Measurements from ENCODE around the gene ARHGAP21. TPM values are rescaled to one million over a fixed set of nuclear protein-coding genes. Genes with fewer than 3 reads are reported as not detected.

Gene ARHGAP21
- total and polyA plus RNA-seq, 9 of the 15 experiments (the other 6 are each of a cell fraction or from before 2014, with no cell fraction given) = 13.6 to 145 (median 60.8) TPM

DNA sequence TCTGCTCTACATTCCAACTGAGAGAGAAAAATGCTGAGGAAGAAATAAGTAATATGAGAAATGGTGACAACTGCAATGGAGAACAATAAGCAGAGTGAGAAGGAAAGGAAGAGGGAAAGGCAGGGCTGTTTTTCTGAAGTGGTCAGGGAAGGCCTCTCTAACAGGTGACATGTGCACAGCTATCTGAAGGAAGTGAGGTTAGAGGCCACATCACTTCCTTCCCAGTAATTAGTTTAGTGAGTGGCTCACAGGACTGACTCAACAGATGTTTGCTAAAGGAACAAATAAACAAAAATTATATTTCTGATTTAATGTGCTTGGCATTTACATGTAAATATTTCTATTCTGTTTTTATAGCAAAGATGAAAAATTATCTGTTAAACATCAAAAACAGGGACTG is 77.9 kb downstream of the ARHGAP21 start (continued):
- TF ChIP-seq, protein P1, sequence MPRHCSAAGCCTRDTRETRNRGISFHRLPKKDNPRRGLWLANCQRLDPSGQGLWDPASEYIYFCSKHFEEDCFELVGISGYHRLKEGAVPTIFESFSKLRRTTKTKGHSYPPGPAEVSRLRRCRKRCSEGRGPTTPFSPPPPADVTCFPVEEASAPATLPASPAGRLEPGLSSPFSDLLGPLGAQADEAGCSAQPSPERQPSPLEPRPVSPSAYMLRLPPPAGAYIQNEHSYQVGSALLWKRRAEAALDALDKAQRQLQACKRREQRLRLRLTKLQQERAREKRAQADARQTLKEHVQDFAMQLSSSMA (CRISPR knock-in tag; IDR thresholded peaks at IDR 0.05) = no peak
- TF ChIP-seq ETV5 (CRISPR knock-in tag; IDR thresholded peaks at IDR 0.05; ENCODE audit: low read depth) (no peak), JUNB (CRISPR knock-in tag; conservative IDR thresholded peaks at IDR 0.05) (no peak), ZNF140 (CRISPR knock-in tag; IDR thresholded peaks at IDR 0.05) (no peak), FOXJ2 (tag; IDR thresholded peaks at IDR 0.05) (no peak), SPI1 (IDR thresholded peaks at IDR 0.05; ENCODE audit: borderline replicate concordance, low read depth, low read length) (0 out of 2 replicates have a peak, but pooled peaks have one; percentile 45), TRIM28 (IDR thresholded peaks at IDR 0.05) (no peak), CREM (IDR thresholded peaks at IDR 0.05; ENCODE audit: low read depth) (peak; percentile 52), TARDBP (IDR thresholded peaks at IDR 0.05) (no peak), ZNF175 (CRISPR knock-in tag; IDR thresholded peaks at IDR 0.05; ENCODE audit: low read depth) (no peak), ERF (CRISPR knock-in tag; IDR thresholded peaks at IDR 0.05) (no peak)
- TF ChIP-seq, protein P2, sequence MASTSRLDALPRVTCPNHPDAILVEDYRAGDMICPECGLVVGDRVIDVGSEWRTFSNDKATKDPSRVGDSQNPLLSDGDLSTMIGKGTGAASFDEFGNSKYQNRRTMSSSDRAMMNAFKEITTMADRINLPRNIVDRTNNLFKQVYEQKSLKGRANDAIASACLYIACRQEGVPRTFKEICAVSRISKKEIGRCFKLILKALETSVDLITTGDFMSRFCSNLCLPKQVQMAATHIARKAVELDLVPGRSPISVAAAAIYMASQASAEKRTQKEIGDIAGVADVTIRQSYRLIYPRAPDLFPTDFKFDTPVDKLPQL (IDR thresholded peaks at IDR 0.05; ENCODE audit: extremely low read depth, insufficient read length) = no peak
- TF ChIP-seq, protein P3, sequence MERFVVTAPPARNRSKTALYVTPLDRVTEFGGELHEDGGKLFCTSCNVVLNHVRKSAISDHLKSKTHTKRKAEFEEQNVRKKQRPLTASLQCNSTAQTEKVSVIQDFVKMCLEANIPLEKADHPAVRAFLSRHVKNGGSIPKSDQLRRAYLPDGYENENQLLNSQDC (CRISPR knock-in tag; IDR thresholded peaks at IDR 0.05) = no peak
